GM23338 (cell line): ENCODE measurements around the gene ITGA8. TPM values are rescaled to one million over a fixed set of nuclear protein-coding genes. Genes with fewer than 3 reads are reported as not detected.

Experiments
- ATAC-seq: fragments of 200-7000 bp; cut with Tn5 transposase; 3 replicates; pipeline ENCODE4 v1.9.1; 2020
- DNase-seq: peaks from one replicate; pipeline ENCODE4 v3.0.0-alpha.2; 2015; ENCODE audit warnings: low spot score
- H2AFZ ChIP-seq: fragments of 200-600 bp; sonication (generic); 2 replicates; pipeline ENCODE4 v1.8.0; 2016; ENCODE audit warnings: antibody characterized with exemption, mild to moderate bottlenecking, moderate library complexity
- H3F3A ChIP-seq: fragments of 200-600 bp; sonication (generic); replicated peaks from 2 replicates; pipeline ENCODE4 v1.8.0; 2017; ENCODE audit warnings: antibody characterized with exemption, mixed run types, low read depth
- H3K27ac ChIP-seq: fragments of 200-600 bp; sonication (generic); 2 replicates; pipeline ENCODE4 v1.6.1; 2016; ENCODE audit warnings: low read depth
- H3K27me3 ChIP-seq: fragments of 200-600 bp; sonication (generic); 2 replicates; pipeline ENCODE4 v1.8.0; 2016; ENCODE audit warnings: mild to moderate bottlenecking, mixed run types, moderate library complexity; ENCODE audit not compliant: insufficient read depth
- H3K36me3 ChIP-seq: fragments of 200-600 bp; sonication (generic); 2 replicates; pipeline ENCODE4 v1.8.0; 2016; ENCODE audit warnings: mild to moderate bottlenecking; ENCODE audit not compliant: insufficient read depth
- H3K4me1 ChIP-seq: fragments of 200-600 bp; sonication (generic); 2 replicates; pipeline ENCODE4 v1.8.0; 2016; ENCODE audit warnings: mild to moderate bottlenecking, moderate library complexity; ENCODE audit not compliant: insufficient read depth
- H3K4me2 ChIP-seq: fragments of 200-600 bp; sonication (generic); 2 replicates; pipeline ENCODE4 v1.7.1; 2017; ENCODE audit warnings: mixed run types
- H3K4me3 ChIP-seq: fragments of 200-600 bp; sonication (generic); 2 replicates; pipeline ENCODE4 v1.6.1; 2016; ENCODE audit warnings: mixed run types
- H3K79me2 ChIP-seq: fragments of 200-600 bp; sonication (generic); replicated peaks from 2 replicates; pipeline ENCODE4 v1.8.0; 2017; ENCODE audit warnings: mild to moderate bottlenecking; ENCODE audit not compliant: insufficient read depth
- H3K9me2 ChIP-seq: fragments of 200-600 bp; sonication (generic); 2 replicates; pipeline ENCODE4 v1.8.0; 2017; ENCODE audit not compliant: insufficient read depth
- H4K20me1 ChIP-seq: fragments of 200-600 bp; sonication (generic); replicated peaks from 2 replicates; pipeline ENCODE4 v1.8.0; 2017; ENCODE audit warnings: mild to moderate bottlenecking; ENCODE audit not compliant: insufficient read depth
- H3K27ac Mint-ChIP-seq: 2 replicates; pipeline ENCODE4 v1.8.0; 2020; ENCODE audit warnings: inconsistent platforms, mild to moderate bottlenecking, moderate library complexity, mixed read lengths
- H3K27me3 Mint-ChIP-seq: 3 replicates; pipeline ENCODE4 v1.8.0; 2022; ENCODE audit warnings: low read depth, mild to moderate bottlenecking, moderate library complexity, mixed read lengths, inconsistent platforms; ENCODE audit not compliant: insufficient read depth, poor library complexity
- H3K36me3 Mint-ChIP-seq: 3 replicates; pipeline ENCODE4 v1.8.0; 2021; ENCODE audit warnings: low read depth, mild to moderate bottlenecking, inconsistent platforms, moderate library complexity, mixed read lengths
- H3K4me1 Mint-ChIP-seq: 3 replicates; pipeline ENCODE4 v1.8.0; 2020; ENCODE audit warnings: mild to moderate bottlenecking, inconsistent platforms, mixed read lengths
- H3K4me3 Mint-ChIP-seq: 3 replicates; pipeline ENCODE4 v1.8.0; 2021; ENCODE audit warnings: moderate library complexity, mild to moderate bottlenecking, inconsistent platforms, mixed read lengths
- H3K9me3 Mint-ChIP-seq: 3 replicates; pipeline ENCODE4 v1.8.0; 2020; ENCODE audit warnings: moderate library complexity, mild to moderate bottlenecking, inconsistent platforms, mixed read lengths
- CREB1 ChIP-seq: fragments of 250-450 bp; sonication (Bioruptor Pico); IDR thresholded peaks from 2 replicates; pipeline ENCODE4 v1.5.0; 2020; ENCODE audit warnings: low read depth, mild to moderate bottlenecking, moderate library complexity
- CTCF ChIP-seq, 2 experiments: fragments of 200-600 bp in 1 of 2; sonication (generic) in 1 of 2; conservative IDR thresholded peaks; 2 replicates each; pipeline versions ENCODE4 v1.5.1 to v1.6.1; 2016 to 2017; ENCODE audit warnings: antibody characterized with exemption in 2 of 2, low read depth in 2 of 2, mild to moderate bottlenecking in 2 of 2, moderate library complexity in 1 of 2
- ETS1 ChIP-seq: IDR thresholded peaks from 2 replicates; pipeline ENCODE4 v1.6.1; 2016; ENCODE audit warnings: antibody characterized with exemption
- EZH2 ChIP-seq: fragments of 200-600 bp; sonication (generic); IDR thresholded peaks from one replicate; pipeline ENCODE4 v1.8.0; 2017; ENCODE audit warnings: antibody characterized with exemption, mild to moderate bottlenecking, low read depth; ENCODE audit not compliant: unreplicated experiment
- EZH2phosphoT487 ChIP-seq: fragments of 200-600 bp; sonication (generic); IDR thresholded peaks from one replicate; pipeline ENCODE4 v1.8.1; 2018; ENCODE audit warnings: antibody characterized with exemption; ENCODE audit not compliant: unreplicated experiment
- JUNB ChIP-seq: IDR thresholded peaks from one replicate; pipeline ENCODE4 v1.6.1; 2016; ENCODE audit warnings: antibody characterized with exemption; ENCODE audit not compliant: unreplicated experiment
- NANOG ChIP-seq: IDR thresholded peaks from 2 replicates; pipeline ENCODE4 v1.6.1; 2016; ENCODE audit warnings: antibody characterized with exemption, borderline replicate concordance
- REST ChIP-seq: IDR thresholded peaks from one replicate; pipeline ENCODE4 v1.6.1; 2018; ENCODE audit warnings: antibody characterized with exemption; ENCODE audit not compliant: unreplicated experiment
- STAT1 ChIP-seq: IDR thresholded peaks from one replicate; pipeline ENCODE4 v1.6.1; 2016; ENCODE audit warnings: antibody characterized with exemption; ENCODE audit not compliant: unreplicated experiment
- ZNF114 ChIP-seq: fragments of 250-450 bp; sonication (Bioruptor Pico); IDR thresholded peaks from 2 replicates; pipeline ENCODE4 v1.5.0; 2020; ENCODE audit warnings: mild to moderate bottlenecking, moderate library complexity
- ZNF331 ChIP-seq: fragments of 250-450 bp; sonication (Bioruptor Pico); IDR thresholded peaks from 2 replicates; pipeline ENCODE4 v1.5.0; 2020; ENCODE audit warnings: low read depth, mild to moderate bottlenecking, moderate library complexity
- ZNF462 ChIP-seq: fragments of 250-450 bp; sonication (Bioruptor Pico); IDR thresholded peaks from 2 replicates; pipeline ENCODE4 v1.5.0; 2020; ENCODE audit warnings: mild to moderate bottlenecking, moderate library complexity
- polyA plus RNA-seq: library from polyadenylated mRNA; unstranded; fragments of >200 nt; fragmentation: Nextera tagmentation; extraction: Ambion mirVana; gene quantifications from 2 replicates; pipeline ENCODE4 v1.2.1, GENCODE V29; 2016
- total RNA-seq: library from RNA; depleted of rRNA; stranded (reverse); fragments of >200 nt; shearing (Covaris generic); gene quantifications from 2 replicates; pipeline ENCODE4 v1.2.3, GENCODE V29; 2014

The ITGA8 gene
- total and polyA plus RNA-seq, 2 experiments from 2014 or later, result not detected

- Histone ChIP-seq H3K27ac (no peak overlapping the region), H4K20me1 (no peaks in the 10 kb centered on the region; the same call in 1 of the 2 replicates), H3K9me2 (no peaks in the 10 kb centered on the region), H3K4me2 (no peak overlapping the region), H3K79me2 (no peaks in the 10 kb centered on the region), H3F3A (no peaks in the 10 kb centered on the region), H2AFZ (no peak overlapping the region), H3K4me1 (no peaks in the 10 kb centered on the region), H3K27me3 (no peaks in the 10 kb centered on the region), H3K36me3 (no peaks in the 10 kb centered on the region), H3K4me3 (no peak overlapping the region)
- no peak for TF ChIP-seq CTCF (conservative IDR thresholded peaks at IDR 0.05; ENCODE audit: low read depth in 2 of 2)
- TF ChIP-seq STAT1, result no peak
- no peak for TF ChIP-seq EZH2
- TF ChIP-seq JUNB, result no peak
- TF ChIP-seq ZNF462 (CRISPR knock-in tag), result no peak
- TF ChIP-seq REST, result no peak
- TF ChIP-seq CREB1, result no peak
- no peak for TF ChIP-seq ZNF114 (CRISPR knock-in tag)
- no peak for TF ChIP-seq NANOG
- no peak for TF ChIP-seq ETS1
- TF ChIP-seq EZH2phosphoT487, result no peak
- no peak for TF ChIP-seq ZNF331 (CRISPR knock-in tag)
- no peak overlapping the region for H3K27ac Mint-ChIP-seq
- no peak for ATAC-seq
- no peaks in the 10 kb centered on the region for H3K9me3 Mint-ChIP-seq
- H3K4me1 Mint-ChIP-seq, result no peaks in the 10 kb centered on the region
- H3K36me3 Mint-ChIP-seq, result no peaks in the 10 kb centered on the region
- no peaks in the 10 kb centered on the region for H3K27me3 Mint-ChIP-seq
- DNase-seq, result no peak
- H3K4me3 Mint-ChIP-seq, result no peak overlapping the region
Measured at GRCh38 chr10:15528859-15529239, 190.9 kb downstream of the ITGA8 start.
